Measurements from ENCODE around the gene CYP24A1.

The CYP24A1 gene

DNA sequence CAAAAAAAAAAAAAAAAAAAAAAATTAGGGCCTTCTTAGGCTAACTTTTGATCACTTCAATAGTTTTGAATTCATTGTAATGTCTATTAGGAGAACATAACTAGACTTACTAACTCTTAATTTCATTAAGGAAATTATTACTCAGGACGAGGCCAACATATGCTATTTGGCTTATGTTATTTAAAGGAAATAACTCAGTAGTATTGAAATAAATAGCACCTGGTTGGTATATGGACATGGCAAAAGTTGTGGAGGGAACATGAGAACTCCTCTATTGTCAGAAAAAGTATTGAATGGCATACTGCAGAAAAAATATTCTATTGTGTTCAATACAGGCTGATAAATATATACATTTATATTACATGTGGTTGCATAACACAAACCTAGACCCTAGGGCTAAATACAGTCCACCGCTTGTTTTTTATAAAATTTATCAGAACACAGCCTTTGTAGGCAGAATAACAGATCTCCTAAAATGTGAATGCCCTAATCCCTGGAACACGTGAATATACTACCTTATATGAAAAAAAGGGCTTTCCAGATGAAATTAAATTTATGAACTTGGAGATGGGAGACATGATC, 18.0 kb downstream of the CYP24A1 start:
- DNase-seq, result no peak

DNA sequence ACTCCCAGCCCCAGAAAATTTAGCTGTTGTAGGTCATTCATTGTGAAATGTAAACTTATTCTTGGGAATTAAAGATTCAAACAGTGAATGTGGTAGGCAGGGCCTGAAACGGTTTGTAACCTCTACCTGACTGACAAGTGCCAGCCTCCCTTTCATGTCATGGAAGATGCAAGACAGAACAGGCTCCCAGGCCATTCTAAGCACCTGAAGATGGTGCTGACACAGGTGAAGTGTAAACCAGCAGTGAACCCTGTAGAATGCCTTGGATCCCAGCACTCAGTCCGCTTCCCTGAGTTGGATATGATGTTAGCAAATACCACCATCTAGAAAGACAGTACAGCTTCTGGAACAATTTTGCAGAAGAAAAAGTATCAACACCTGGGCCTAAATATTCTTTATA, 19.3 kb downstream of the CYP24A1 start:
- DNase-seq, result no peak

DNA sequence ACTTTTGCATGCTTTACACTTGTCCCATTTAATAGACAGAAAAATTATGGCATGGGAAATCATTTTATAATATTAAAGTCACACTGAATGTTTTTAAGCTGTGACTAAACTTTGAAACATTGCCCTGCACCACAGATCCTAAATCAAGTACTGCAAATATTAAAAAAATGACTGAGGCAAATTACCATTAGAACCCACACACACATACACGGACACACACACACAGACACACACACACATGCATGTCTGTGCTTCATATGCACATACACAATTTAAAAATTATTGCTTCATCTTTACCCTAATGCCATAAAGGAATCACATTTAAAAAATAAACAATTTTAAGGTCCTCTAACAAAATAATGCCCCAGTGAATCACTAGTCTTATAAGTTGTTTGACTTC, 19.9 kb downstream of the CYP24A1 start:
- no peak for DNase-seq

GRCh38 chr20:54153041-54153327, 20.8 kb downstream of the CYP24A1 start:
- DNase-seq, result no peak

DNA sequence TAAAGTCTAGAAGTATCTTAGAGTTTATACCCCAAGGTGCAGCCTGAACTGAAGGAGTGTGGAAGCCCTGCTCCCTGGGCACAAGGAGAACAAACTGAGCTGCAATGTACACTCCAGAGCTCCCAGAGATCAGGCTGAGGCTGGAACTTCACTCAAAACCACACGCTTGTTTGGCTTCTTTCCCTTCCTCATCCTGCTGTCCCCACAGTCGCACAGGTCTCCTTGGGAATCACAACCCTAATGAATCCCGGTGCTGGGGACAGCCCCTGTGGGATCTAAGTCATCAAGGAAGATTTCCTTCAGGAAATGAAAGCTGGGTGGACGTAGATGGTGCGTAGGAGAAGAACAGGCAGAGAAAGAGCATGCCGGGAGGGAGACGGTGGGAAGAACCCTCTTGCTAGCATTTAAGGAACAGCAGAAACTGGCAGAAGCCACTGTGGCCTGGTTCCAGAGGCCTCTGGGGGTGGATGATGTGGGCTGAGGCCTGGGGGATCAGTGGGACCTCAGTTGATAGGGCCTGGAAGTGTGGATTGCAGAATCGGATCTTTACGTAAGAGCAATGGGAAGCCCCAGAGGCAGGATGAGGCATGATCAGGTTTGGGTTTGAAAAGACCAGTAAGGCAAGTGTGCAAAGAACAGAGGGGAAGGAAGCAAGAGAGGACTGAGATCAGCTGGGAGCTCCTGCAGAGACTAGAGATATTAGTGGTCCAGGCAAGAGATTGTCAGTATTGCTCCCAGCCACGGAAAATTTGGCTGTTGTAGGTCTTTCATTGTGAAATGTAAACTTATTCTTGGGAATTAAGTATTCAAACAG, 21.4 kb downstream of the CYP24A1 start:
- DNase-seq, result no peak

DNA sequence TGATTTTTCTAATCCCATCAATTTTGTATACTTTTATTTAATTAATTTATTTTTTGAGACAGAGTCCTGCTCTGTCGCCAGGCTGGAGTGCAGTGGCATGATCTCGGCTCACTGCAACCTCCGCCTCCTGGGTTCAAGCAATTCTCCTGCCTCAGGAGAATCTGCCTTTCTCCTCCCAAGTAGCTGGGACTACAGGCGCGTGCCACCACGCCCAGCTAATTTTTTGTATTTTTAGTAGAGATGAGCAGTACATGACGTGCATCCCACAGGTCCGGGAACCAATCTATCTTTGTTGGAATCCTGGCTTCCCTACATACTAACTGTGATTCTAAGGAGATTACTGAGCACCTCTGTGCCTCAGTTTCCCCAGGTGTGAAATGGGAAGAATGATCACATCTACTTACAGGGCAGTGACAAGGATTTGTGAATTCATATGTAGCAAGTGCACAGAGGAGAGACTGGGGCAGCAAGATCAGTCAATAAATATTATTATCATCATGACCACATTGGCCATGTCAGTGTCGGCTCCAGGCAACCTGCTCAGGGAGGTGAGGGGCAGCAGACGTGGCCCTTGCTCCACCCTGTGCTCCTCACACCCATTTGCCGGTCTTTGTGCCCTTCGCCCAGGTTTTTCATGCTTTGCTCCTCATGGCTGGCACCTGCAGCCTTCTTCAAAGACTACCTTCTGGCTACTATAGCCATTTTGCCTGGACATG, 22.1 kb downstream of the CYP24A1 start:
- no peak for DNase-seq

- no peak for DNase-seq
These were observed 22.7 kb downstream of the CYP24A1 start for GRCh38 chr20:54151075-54151439.

DNA sequence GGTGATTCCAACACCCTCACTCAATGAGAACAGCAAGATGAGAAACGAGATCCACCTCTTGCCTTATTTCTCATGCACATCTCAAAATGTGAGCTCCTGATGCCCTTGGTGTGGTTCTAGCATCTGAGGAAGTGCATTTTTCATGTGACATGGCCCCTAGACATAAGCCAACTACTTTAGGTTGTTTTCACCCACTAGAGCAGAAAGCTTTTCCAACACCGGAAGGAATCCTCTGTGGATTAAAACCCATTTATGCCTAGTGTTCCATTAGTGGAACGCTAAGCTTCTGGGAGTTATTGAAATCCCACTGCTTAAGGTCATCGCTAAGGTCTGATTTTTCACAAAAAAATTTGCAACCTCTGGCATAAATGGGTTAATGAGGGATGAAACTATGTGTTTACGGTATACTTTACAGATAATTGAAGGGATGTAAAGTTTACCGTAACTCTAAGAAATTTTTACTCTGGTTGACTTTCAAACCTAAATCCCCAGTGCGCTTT, 24.0 kb downstream of the CYP24A1 start:
- DNase-seq, result no peak

DNA sequence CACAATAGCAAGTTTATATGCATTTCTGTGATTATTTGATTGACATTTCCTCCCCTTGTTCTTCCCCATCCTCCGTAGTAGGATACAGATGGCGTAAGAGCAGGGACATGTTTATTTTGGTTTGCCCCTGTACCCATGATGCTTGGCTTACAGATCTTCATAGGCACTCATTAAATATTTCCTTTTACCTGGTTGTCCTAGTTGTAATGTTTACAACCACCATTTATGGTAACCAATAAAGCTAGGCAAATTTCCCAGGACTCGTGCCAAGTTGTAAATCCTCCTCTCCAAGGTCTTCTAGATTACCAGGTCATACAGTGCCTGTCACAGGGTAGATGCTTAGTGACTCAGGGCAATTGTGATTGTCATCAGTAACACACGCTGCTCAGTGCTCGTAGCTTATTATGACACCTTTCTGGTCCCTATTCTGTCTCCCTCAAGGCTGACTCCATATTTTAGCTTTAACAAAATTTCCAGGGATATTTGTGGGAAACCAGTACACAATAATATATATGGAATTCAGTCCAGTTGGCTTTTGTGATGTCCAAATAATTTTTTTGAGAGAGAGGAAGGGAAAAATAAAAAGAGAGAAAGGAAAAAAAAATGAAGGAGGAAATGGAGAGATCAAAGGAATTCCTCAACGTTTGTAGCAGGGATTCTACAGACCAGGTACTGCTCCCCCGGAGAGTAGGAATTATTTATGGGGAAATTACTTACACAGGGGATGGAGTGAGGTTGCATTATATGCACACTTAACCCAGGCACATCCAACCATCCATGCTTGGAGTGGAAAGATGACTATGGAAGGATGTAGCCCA, 24.6 kb downstream of the CYP24A1 start:
- DNase-seq, result no peak

DNA sequence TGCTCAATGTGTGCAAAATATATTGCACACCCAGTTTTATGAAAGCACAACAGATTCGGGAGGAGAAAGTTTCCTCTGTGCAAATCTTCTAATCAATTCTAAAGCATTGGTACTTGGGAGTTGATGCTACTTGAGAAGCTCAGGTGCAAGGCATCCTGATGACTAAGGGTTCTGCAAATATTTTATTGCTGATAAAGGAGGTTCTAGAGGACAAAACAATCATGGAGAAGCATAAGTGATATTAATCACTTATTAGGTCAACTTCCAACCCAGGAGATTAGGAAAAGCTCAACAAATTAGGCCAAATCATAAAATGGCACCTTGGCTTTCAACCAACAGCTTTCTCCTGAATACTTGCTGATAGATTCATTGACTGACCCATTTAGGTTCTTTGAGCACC, 27.1 kb downstream of the CYP24A1 start:
- no peak for DNase-seq

DNA sequence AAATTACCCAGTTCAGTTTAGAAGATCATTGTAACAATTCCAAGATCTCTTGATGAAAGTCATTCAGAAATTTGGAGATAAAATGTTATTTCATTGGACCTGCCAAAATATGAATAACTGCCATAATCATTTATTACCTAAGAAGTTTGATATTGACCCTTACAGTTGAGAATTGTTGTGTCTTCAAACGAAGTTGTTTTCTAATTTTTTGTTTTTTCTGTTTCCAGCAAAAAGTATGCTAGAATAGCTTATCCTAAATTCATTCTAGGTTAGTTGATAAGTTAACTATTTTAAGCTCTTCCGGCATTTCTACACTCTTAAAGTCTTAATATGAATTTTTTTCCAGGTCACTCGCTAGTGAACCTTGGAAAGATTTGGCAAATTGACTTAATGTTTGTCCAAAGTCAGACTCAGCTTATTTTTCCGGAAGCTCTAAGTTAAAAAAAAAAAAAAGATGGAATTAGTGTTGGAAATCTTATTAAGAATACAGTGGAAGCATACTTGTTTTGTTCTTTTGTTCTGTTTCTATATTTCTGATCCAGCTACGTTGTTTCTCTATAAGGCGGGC, 28.9 kb downstream of the CYP24A1 start:
- DNase-seq, result no peak

- DNase-seq, result no peak
These were observed 32.7 kb downstream of the CYP24A1 start for GRCh38 chr20:54140927-54141566.

DNA sequence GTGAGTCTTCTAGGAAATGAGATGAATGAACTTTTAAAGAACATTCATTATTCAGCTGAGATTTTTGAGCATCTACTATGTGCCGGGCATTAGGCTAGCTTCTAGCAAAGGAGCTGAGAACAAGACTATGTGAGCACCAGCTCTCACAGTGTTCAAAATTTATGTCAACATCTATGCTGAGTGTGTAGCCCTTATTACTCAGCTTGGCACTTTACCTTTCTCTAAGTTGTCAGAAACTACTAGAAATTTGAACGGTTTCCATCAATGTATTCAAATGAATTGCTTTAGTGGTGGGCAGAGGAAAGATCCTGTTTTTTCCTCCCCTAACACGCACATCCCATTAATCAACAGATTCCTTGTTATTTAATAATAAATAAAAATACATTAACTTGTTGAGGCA, 33.3 kb downstream of the CYP24A1 start:
- DNase-seq, result no peak

DNA sequence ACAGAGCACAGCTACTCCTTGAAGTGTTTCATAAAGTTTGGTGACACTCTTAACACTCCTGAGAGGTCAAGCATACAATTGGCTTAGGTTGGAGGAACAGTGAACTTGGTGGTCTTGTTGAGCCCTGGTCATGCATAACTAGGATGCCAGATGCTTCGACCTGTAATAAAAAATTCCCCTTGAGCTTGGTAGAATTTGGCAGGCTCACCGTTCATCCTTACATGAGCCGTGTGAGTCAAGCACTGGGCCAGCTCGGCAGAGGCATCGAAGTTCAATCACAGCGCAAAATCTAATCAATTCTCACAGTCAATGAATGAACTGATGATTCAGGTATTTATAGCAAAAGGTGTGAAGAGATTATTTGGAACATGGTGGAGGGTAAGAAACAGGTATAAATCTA, 33.7 kb downstream of the CYP24A1 start:
- DNase-seq, result no peak

DNA sequence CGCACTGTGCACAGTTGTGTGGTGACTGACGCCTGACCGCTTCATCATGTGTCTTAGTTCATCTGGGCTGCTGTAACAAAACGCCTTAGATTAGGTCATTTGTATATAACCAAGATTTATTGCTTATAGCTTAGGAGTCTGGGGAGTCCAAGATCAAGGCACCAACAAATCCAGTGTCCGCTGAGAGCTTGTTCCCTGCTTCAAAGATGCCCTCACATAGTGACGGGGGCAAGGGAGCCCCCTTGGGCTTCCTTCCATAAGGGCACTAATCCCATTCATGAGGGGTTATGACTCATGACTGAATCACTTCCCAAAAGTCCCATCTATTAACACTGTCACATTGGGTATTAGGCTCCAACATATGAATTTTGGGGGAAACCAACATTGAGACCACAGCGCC, 34.6 kb downstream of the CYP24A1 start:
- DNase-seq, result no peak

- DNase-seq, result no peak
These were observed 35.4 kb downstream of the CYP24A1 start for GRCh38 chr20:54138427-54138826.

DNA sequence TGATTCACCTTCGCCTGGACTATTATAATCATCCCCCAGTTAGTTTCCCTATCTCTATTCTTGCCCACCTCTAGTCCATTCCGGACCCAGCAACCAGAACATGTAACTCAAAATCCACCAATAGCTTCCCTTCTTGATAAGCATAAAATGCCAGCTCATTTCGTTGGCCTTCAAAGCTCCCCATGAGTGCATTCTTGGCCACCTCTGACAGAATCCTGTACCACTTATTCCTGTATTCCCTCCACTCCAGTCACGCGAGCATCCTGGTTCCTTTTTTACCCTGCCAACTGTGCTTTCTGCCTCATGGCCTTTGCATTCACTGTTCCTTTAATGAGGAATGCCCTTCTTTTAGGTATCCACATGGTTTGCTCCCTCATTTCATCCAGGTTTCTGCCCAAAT, 36.7 kb downstream of the CYP24A1 start:
- no peak for DNase-seq

- DNase-seq, result no peak
These were observed 39.2 kb downstream of the CYP24A1 start for GRCh38 chr20:54134445-54135220.

GRCh38 chr20:54133434-54134427, 40.1 kb downstream of the CYP24A1 start:
- no peak for DNase-seq
